Measurements from ENCODE around the gene CNTNAP2.

Gene CNTNAP2

GRCh38 chr7:148042935-148043631 lies 1926.5 kb downstream of the CNTNAP2 start:
- Histone ChIP-seq H3K4me1 (ENCODE audit: control insufficient read depth, insufficient read depth, low read length) (no peaks in the 10 kb centered on the region), H3K4me3 (ENCODE audit: low read depth, low read length) (no peak overlapping the region), H3K27ac (ENCODE audit: extremely low read depth, low read depth, low read length) (no peak overlapping the region), H3K36me3 (ENCODE audit: control insufficient read depth in 2 of 2, insufficient read depth in 1 of 2, low read length in 2 of 2) (no peaks in the 10 kb centered on the region), H3K9me3 (ENCODE audit: control insufficient read depth, insufficient read depth, low read depth, low read length) (no peaks in the 10 kb centered on the region)
- ChIA-PET POLR2A (no interaction called here), CTCF (no interaction called here)
- TF ChIP-seq ZSCAN4 (tag by site-specific recombination; IDR thresholded peaks at IDR 0.05) (no peak), KLF1 (tag by site-specific recombination; IDR thresholded peaks at IDR 0.05) (no peak)

- Histone ChIP-seq H3K27ac (ENCODE audit: extremely low read depth, low read depth, low read length) (no peak overlapping the region), H3K36me3 (ENCODE audit: control insufficient read depth in 2 of 2, insufficient read depth in 1 of 2, low read length in 2 of 2) (no peaks in the 10 kb centered on the region), H3K4me1 (ENCODE audit: control insufficient read depth, insufficient read depth, low read length) (no peaks in the 10 kb centered on the region), H3K9me3 (ENCODE audit: control insufficient read depth, insufficient read depth, low read depth, low read length) (no peaks in the 10 kb centered on the region), H3K4me3 (ENCODE audit: low read depth, low read length) (no peak overlapping the region)
- ChIA-PET POLR2A (no interaction called here), CTCF (interaction anchor here (0.6 to 0.7 kb wide), 2 partner anchors 90 to 211 kb away, joined by 3 to 4 read pairs; no protein-coding TSS in a partner anchor)
- TF ChIP-seq ZNF112 (tag by site-specific recombination; IDR thresholded peaks at IDR 0.05) (no peak), PATZ1 (tag by site-specific recombination; IDR thresholded peaks at IDR 0.05) (no peak), ZNF132 (tag by site-specific recombination; IDR thresholded peaks at IDR 0.05; ENCODE audit: borderline replicate concordance) (no peak), ZNF223 (tag by site-specific recombination; IDR thresholded peaks at IDR 0.05) (no peak), ZNF48 (tag by site-specific recombination; IDR thresholded peaks at IDR 0.05) (no peak), ZNF416 (tag by site-specific recombination; IDR thresholded peaks at IDR 0.05) (no peak), ZNF664 (tag by site-specific recombination; IDR thresholded peaks at IDR 0.05) (no peak), ZSCAN30 (tag by site-specific recombination; IDR thresholded peaks at IDR 0.05) (no peak)
These were observed 1927.6 kb downstream of the CNTNAP2 start for GRCh38 chr7:148044173-148044572.

- POLR2A ChIA-PET = no interaction called here
- Histone ChIP-seq H3K36me3 (ENCODE audit: control insufficient read depth in 2 of 2, insufficient read depth in 1 of 2, low read length in 2 of 2) (no peaks in the 10 kb centered on the region), H3K9me3 (ENCODE audit: control insufficient read depth, insufficient read depth, low read depth, low read length) (no peaks in the 10 kb centered on the region), H3K4me3 (ENCODE audit: low read depth, low read length) (no peak overlapping the region), H3K27ac (ENCODE audit: extremely low read depth, low read depth, low read length) (no peak overlapping the region), H3K4me1 (ENCODE audit: control insufficient read depth, insufficient read depth, low read length) (no peaks in the 10 kb centered on the region)
- TF ChIP-seq SETDB1 (IDR thresholded peaks at IDR 0.05; ENCODE audit: insufficient read length, low read length) = peak; percentile 37
- TF ChIP-seq GFI1B (tag by site-specific recombination; IDR thresholded peaks at IDR 0.05) = no peak
- CTCF ChIA-PET = no interaction called here
These were observed 1928.9 kb downstream of the CNTNAP2 start for GRCh38 chr7:148045521-148045920.

GRCh38 chr7:148049068-148049467 lies 1932.5 kb downstream of the CNTNAP2 start:
- no peak overlapping the region for H3K4me3 ChIP-seq (ENCODE audit: low read depth, low read length)
- no peaks in the 10 kb centered on the region for H3K9me3 ChIP-seq (ENCODE audit: control insufficient read depth, insufficient read depth, low read depth, low read length)
- H3K36me3 ChIP-seq (ENCODE audit: control insufficient read depth in 2 of 2, insufficient read depth in 1 of 2, low read length in 2 of 2) = no peaks in the 10 kb centered on the region
- CTCF ChIA-PET = interaction anchor here (1.3 kb wide), 1 partner anchor 94 kb away, joined by 5 read pairs; no protein-coding TSS in a partner anchor
- H3K4me1 ChIP-seq (ENCODE audit: control insufficient read depth, insufficient read depth, low read length) = no peaks in the 10 kb centered on the region
- POLR2A ChIA-PET = no interaction called here
- no peak overlapping the region for H3K27ac ChIP-seq (ENCODE audit: extremely low read depth, low read depth, low read length)
- TF ChIP-seq ZBTB44 (tag by site-specific recombination; IDR thresholded peaks at IDR 0.05) (no peak), ZNF660 (tag by site-specific recombination; IDR thresholded peaks at IDR 0.05) (no peak), ZNF837 (tag by site-specific recombination; IDR thresholded peaks at IDR 0.05) (no peak), ZNF140 (tag by site-specific recombination; IDR thresholded peaks at IDR 0.05) (no peak), ZBTB10 (tag by site-specific recombination; IDR thresholded peaks at IDR 0.05) (no peak)
